Measurements from ENCODE around the gene CHMP2A.

DNA sequence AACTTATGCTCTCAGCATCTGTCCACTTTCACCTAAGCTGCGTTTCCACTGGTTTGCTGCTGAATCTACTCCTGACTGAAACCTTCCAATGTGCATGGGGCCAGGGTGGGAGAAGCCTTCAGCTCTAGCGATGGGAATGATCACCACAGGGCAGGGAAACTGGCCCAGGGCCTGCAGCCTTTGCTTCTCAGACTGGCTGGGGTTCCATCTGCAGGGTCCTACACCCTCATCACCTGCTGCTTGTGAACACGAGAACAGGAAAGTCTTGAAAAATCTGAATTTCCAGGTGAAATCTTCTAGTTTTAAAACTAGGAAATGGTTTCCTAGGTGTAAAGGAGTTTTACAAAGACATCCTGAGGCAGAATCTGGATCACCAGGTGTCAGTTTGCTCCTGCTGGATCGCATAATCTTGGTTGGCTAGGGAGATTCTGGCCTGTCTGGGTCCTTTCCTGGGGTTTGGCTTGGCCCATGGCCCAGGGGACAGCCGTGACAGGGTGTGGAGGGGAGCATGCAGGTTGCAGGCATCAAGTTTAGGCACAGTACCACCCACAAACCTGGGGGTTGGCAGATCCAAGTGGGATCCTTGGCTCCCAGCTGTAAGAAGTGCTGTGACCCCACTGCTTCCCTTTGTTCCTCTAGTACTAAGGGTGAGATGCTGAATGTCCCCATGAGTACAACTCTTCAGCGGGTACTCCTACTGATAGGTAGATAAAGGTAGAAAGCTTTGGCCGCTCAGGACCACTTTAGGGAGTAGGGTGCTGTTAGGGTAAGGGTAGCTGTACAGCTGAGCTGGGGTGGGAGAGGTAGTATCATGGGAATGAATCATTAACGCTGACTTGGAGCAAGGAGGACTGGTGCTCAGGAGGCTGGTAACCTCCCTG, 5.3 kb upstream of the CHMP2A start:
- TF ChIP-seq, protein P1, sequence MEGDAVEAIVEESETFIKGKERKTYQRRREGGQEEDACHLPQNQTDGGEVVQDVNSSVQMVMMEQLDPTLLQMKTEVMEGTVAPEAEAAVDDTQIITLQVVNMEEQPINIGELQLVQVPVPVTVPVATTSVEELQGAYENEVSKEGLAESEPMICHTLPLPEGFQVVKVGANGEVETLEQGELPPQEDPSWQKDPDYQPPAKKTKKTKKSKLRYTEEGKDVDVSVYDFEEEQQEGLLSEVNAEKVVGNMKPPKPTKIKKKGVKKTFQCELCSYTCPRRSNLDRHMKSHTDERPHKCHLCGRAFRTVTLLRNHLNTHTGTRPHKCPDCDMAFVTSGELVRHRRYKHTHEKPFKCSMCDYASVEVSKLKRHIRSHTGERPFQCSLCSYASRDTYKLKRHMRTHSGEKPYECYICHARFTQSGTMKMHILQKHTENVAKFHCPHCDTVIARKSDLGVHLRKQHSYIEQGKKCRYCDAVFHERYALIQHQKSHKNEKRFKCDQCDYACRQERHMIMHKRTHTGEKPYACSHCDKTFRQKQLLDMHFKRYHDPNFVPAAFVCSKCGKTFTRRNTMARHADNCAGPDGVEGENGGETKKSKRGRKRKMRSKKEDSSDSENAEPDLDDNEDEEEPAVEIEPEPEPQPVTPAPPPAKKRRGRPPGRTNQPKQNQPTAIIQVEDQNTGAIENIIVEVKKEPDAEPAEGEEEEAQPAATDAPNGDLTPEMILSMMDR (IDR thresholded peaks at IDR 0.05) = no peak
- TF ChIP-seq POLR2A (IDR thresholded peaks at IDR 0.05) = no peak
